ENCODE data around the gene DCUN1D1.

GRCh38 chr3:182969277-182969676 lies 11.1 kb downstream of the DCUN1D1 start:
- TF ChIP-seq, protein P1, sequence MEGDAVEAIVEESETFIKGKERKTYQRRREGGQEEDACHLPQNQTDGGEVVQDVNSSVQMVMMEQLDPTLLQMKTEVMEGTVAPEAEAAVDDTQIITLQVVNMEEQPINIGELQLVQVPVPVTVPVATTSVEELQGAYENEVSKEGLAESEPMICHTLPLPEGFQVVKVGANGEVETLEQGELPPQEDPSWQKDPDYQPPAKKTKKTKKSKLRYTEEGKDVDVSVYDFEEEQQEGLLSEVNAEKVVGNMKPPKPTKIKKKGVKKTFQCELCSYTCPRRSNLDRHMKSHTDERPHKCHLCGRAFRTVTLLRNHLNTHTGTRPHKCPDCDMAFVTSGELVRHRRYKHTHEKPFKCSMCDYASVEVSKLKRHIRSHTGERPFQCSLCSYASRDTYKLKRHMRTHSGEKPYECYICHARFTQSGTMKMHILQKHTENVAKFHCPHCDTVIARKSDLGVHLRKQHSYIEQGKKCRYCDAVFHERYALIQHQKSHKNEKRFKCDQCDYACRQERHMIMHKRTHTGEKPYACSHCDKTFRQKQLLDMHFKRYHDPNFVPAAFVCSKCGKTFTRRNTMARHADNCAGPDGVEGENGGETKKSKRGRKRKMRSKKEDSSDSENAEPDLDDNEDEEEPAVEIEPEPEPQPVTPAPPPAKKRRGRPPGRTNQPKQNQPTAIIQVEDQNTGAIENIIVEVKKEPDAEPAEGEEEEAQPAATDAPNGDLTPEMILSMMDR (IDR thresholded peaks at IDR 0.05) = no peak
- TF ChIP-seq POLR2A (IDR thresholded peaks at IDR 0.05) = no peak
